GM23338 (cell line): ENCODE data around the gene PDGFC. TPM values are rescaled to one million over a fixed set of nuclear protein-coding genes. Genes with fewer than 3 reads are reported as not detected.

Experiments
- ATAC-seq: fragments of 200-7000 bp; cut with Tn5 transposase; 3 replicates; pipeline ENCODE4 v1.9.1; 2020
- DNase-seq: peaks from one replicate; pipeline ENCODE4 v3.0.0-alpha.2; 2015; ENCODE audit warnings: low spot score
- H2AFZ ChIP-seq: fragments of 200-600 bp; sonication (generic); 2 replicates; pipeline ENCODE4 v1.8.0; 2016; ENCODE audit warnings: antibody characterized with exemption, mild to moderate bottlenecking, moderate library complexity
- H3F3A ChIP-seq: fragments of 200-600 bp; sonication (generic); replicated peaks from 2 replicates; pipeline ENCODE4 v1.8.0; 2017; ENCODE audit warnings: antibody characterized with exemption, mixed run types, low read depth
- H3K27ac ChIP-seq: fragments of 200-600 bp; sonication (generic); 2 replicates; pipeline ENCODE4 v1.6.1; 2016; ENCODE audit warnings: low read depth
- H3K27me3 ChIP-seq: fragments of 200-600 bp; sonication (generic); 2 replicates; pipeline ENCODE4 v1.8.0; 2016; ENCODE audit warnings: mild to moderate bottlenecking, mixed run types, moderate library complexity; ENCODE audit not compliant: insufficient read depth
- H3K36me3 ChIP-seq: fragments of 200-600 bp; sonication (generic); 2 replicates; pipeline ENCODE4 v1.8.0; 2016; ENCODE audit warnings: mild to moderate bottlenecking; ENCODE audit not compliant: insufficient read depth
- H3K4me1 ChIP-seq: fragments of 200-600 bp; sonication (generic); 2 replicates; pipeline ENCODE4 v1.8.0; 2016; ENCODE audit warnings: mild to moderate bottlenecking, moderate library complexity; ENCODE audit not compliant: insufficient read depth
- H3K4me2 ChIP-seq: fragments of 200-600 bp; sonication (generic); 2 replicates; pipeline ENCODE4 v1.7.1; 2017; ENCODE audit warnings: mixed run types
- H3K4me3 ChIP-seq: fragments of 200-600 bp; sonication (generic); 2 replicates; pipeline ENCODE4 v1.6.1; 2016; ENCODE audit warnings: mixed run types
- H3K79me2 ChIP-seq: fragments of 200-600 bp; sonication (generic); replicated peaks from 2 replicates; pipeline ENCODE4 v1.8.0; 2017; ENCODE audit warnings: mild to moderate bottlenecking; ENCODE audit not compliant: insufficient read depth
- H3K9me2 ChIP-seq: fragments of 200-600 bp; sonication (generic); 2 replicates; pipeline ENCODE4 v1.8.0; 2017; ENCODE audit not compliant: insufficient read depth
- H4K20me1 ChIP-seq: fragments of 200-600 bp; sonication (generic); replicated peaks from 2 replicates; pipeline ENCODE4 v1.8.0; 2017; ENCODE audit warnings: mild to moderate bottlenecking; ENCODE audit not compliant: insufficient read depth
- H3K27ac Mint-ChIP-seq: 2 replicates; pipeline ENCODE4 v1.8.0; 2020; ENCODE audit warnings: inconsistent platforms, mild to moderate bottlenecking, moderate library complexity, mixed read lengths
- H3K27me3 Mint-ChIP-seq: 3 replicates; pipeline ENCODE4 v1.8.0; 2022; ENCODE audit warnings: low read depth, mild to moderate bottlenecking, moderate library complexity, mixed read lengths, inconsistent platforms; ENCODE audit not compliant: insufficient read depth, poor library complexity
- H3K36me3 Mint-ChIP-seq: 3 replicates; pipeline ENCODE4 v1.8.0; 2021; ENCODE audit warnings: low read depth, mild to moderate bottlenecking, inconsistent platforms, moderate library complexity, mixed read lengths
- H3K4me1 Mint-ChIP-seq: 3 replicates; pipeline ENCODE4 v1.8.0; 2020; ENCODE audit warnings: mild to moderate bottlenecking, inconsistent platforms, mixed read lengths
- H3K4me3 Mint-ChIP-seq: 3 replicates; pipeline ENCODE4 v1.8.0; 2021; ENCODE audit warnings: moderate library complexity, mild to moderate bottlenecking, inconsistent platforms, mixed read lengths
- H3K9me3 Mint-ChIP-seq: 3 replicates; pipeline ENCODE4 v1.8.0; 2020; ENCODE audit warnings: moderate library complexity, mild to moderate bottlenecking, inconsistent platforms, mixed read lengths
- ETS1 ChIP-seq: IDR thresholded peaks from 2 replicates; pipeline ENCODE4 v1.6.1; 2016; ENCODE audit warnings: antibody characterized with exemption
- EZH2 ChIP-seq: fragments of 200-600 bp; sonication (generic); IDR thresholded peaks from one replicate; pipeline ENCODE4 v1.8.0; 2017; ENCODE audit warnings: antibody characterized with exemption, mild to moderate bottlenecking, low read depth; ENCODE audit not compliant: unreplicated experiment
- NANOG ChIP-seq: IDR thresholded peaks from 2 replicates; pipeline ENCODE4 v1.6.1; 2016; ENCODE audit warnings: antibody characterized with exemption, borderline replicate concordance
- POLR2AphosphoS5 ChIP-seq: IDR thresholded peaks from 2 replicates; pipeline ENCODE4 v1.6.1; 2016; ENCODE audit warnings: antibody characterized with exemption, low read depth
- REST ChIP-seq: IDR thresholded peaks from one replicate; pipeline ENCODE4 v1.6.1; 2018; ENCODE audit warnings: antibody characterized with exemption; ENCODE audit not compliant: unreplicated experiment
- ZNF462 ChIP-seq: fragments of 250-450 bp; sonication (Bioruptor Pico); IDR thresholded peaks from 2 replicates; pipeline ENCODE4 v1.5.0; 2020; ENCODE audit warnings: mild to moderate bottlenecking, moderate library complexity
- polyA plus RNA-seq: library from polyadenylated mRNA; unstranded; fragments of >200 nt; fragmentation: Nextera tagmentation; extraction: Ambion mirVana; gene quantifications from 2 replicates; pipeline ENCODE4 v1.2.1, GENCODE V29; 2016
- total RNA-seq: library from RNA; depleted of rRNA; stranded (reverse); fragments of >200 nt; shearing (Covaris generic); gene quantifications from 2 replicates; pipeline ENCODE4 v1.2.3, GENCODE V29; 2014

The PDGFC gene
- total and polyA plus RNA-seq, 2 experiments from 2014 or later: 1.3 to 3.4 TPM

- peak overlapping the region; percentile 89 for H3K27ac Mint-ChIP-seq
- DNase-seq (peak; percentile 54), ATAC-seq (peak; percentile 75)
- H2AFZ ChIP-seq: peak overlapping the region; percentile 6; the same call in 1 of the 2 replicates
- no peaks in the 10 kb centered on the region for H4K20me1 ChIP-seq
- peaks cover 34% of the 10 kb centered on the region; the same call in 1 of the 2 replicates for H3K4me1 ChIP-seq
- no peak overlapping the region for H3K4me3 Mint-ChIP-seq
- H3K4me2 ChIP-seq: peak overlapping the region; percentile 45
- no peaks in the 10 kb centered on the region for H3K9me3 Mint-ChIP-seq
- no peaks in the 10 kb centered on the region for H3K79me2 ChIP-seq
- H3K36me3 ChIP-seq: no peaks in the 10 kb centered on the region
- H3K36me3 Mint-ChIP-seq: no peaks in the 10 kb centered on the region
- no peaks in the 10 kb centered on the region for H3K27me3 Mint-ChIP-seq
- peaks cover 35% of the 10 kb centered on the region for H3K4me1 Mint-ChIP-seq
- H3K27me3 ChIP-seq: no peaks in the 10 kb centered on the region
- TF ChIP-seq NANOG (no peak), EZH2 (no peak), POLR2AphosphoS5 (no peak), ZNF462 (CRISPR knock-in tag) (no peak)
- H3F3A ChIP-seq: no peaks in the 10 kb centered on the region
- peak overlapping the region; percentile 62 for H3K27ac ChIP-seq
- H3K4me3 ChIP-seq: peak overlapping the region; percentile 24; the same call in 1 of the 2 replicates
- H3K9me2 ChIP-seq: no peaks in the 10 kb centered on the region
Measured at GRCh38 chr4:156771171-156771837, 200.3 kb downstream of the PDGFC start.

GRCh38 chr4:156770140-156770539, 201.5 kb downstream of the PDGFC start:
- Histone ChIP-seq H3K27ac (no peak overlapping the region), H3K4me3 (no peak overlapping the region), H4K20me1 (no peaks in the 10 kb centered on the region), H3K4me1 (peaks cover 34% of the 10 kb centered on the region; the same call in 1 of the 2 replicates), H3K27me3 (no peaks in the 10 kb centered on the region), H3F3A (no peaks in the 10 kb centered on the region), H3K9me2 (no peaks in the 10 kb centered on the region), H3K36me3 (no peaks in the 10 kb centered on the region), H3K79me2 (no peaks in the 10 kb centered on the region), H2AFZ (no peak overlapping the region), H3K4me2 (no peak overlapping the region)
- ATAC-seq (no peak), DNase-seq (no peak)
- Mint-ChIP-seq H3K4me3 (no peak overlapping the region), H3K9me3 (no peaks in the 10 kb centered on the region), H3K36me3 (no peaks in the 10 kb centered on the region), H3K27me3 (no peaks in the 10 kb centered on the region), H3K4me1 (peaks cover 35% of the 10 kb centered on the region), H3K27ac (peak overlapping the region; percentile 65; the same call in 1 of the 2 replicates)
- TF ChIP-seq POLR2AphosphoS5 (no peak), REST (no peak), ETS1 (no peak), EZH2 (no peak)
